ENCODE measurements around the gene EIF4E1B.
A peak's percentile ranks its signal among the peaks of the same experiment; 100 is the strongest.

DNA sequence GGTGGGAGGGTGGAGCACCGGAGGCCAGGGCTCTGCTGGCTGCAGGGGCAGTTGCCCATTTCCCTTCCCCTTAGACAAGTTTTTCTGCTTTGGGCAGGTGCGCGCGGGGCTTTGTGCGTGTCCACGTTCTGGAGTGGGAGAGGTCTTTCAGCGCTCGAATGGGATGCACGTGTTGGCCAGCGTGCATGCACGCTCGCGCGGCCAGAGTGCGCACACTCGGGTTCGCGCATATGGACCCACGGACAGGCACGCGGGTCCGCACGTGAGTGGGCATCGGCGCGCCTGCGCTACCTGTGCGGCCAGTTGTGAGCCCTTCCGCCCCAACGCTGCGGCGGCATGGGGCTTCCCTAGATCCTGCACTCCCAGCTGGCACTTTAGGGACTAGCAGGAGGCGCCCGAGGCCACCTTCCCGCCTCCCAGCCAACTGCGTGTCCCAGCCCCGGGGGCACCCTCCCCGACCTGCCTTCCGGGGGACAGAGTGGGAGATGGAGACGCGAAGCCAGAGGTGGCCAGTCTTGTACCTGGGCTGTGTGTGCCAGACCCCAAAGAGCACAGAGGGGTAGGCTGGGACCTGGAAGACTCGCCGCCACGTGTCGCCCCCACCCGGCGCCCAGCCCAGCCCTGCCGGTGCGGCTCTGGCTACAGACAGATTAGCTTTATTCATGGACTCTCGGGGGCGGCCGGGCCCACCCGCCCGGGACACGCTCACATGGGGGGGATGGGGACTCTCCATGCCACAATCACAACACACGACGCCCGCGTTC is 10.7 kb upstream of the EIF4E1B start:
- TF ChIP-seq, protein P1, sequence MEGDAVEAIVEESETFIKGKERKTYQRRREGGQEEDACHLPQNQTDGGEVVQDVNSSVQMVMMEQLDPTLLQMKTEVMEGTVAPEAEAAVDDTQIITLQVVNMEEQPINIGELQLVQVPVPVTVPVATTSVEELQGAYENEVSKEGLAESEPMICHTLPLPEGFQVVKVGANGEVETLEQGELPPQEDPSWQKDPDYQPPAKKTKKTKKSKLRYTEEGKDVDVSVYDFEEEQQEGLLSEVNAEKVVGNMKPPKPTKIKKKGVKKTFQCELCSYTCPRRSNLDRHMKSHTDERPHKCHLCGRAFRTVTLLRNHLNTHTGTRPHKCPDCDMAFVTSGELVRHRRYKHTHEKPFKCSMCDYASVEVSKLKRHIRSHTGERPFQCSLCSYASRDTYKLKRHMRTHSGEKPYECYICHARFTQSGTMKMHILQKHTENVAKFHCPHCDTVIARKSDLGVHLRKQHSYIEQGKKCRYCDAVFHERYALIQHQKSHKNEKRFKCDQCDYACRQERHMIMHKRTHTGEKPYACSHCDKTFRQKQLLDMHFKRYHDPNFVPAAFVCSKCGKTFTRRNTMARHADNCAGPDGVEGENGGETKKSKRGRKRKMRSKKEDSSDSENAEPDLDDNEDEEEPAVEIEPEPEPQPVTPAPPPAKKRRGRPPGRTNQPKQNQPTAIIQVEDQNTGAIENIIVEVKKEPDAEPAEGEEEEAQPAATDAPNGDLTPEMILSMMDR (conservative IDR thresholded peaks at IDR 0.05; ENCODE audit: low read depth in 2 of 2), result 0 out of 4 replicates have a peak, but pooled peaks of 1 of the 2 experiments have one; percentile 16
- TF ChIP-seq EZH2 (IDR thresholded peaks at IDR 0.05; ENCODE audit: low read depth, unreplicated experiment) (no peak), POLR2AphosphoS5 (IDR thresholded peaks at IDR 0.05; ENCODE audit: low read depth) (no peak), CREB1 (CRISPR knock-in tag; IDR thresholded peaks at IDR 0.05; ENCODE audit: low read depth) (no peak), NANOG (IDR thresholded peaks at IDR 0.05; ENCODE audit: borderline replicate concordance) (no peak), REST (IDR thresholded peaks at IDR 0.05; ENCODE audit: unreplicated experiment) (no peak)
